ENCODE data around the gene TRPC5OS.

The TRPC5OS gene

GRCh38 chrX:111861605-111862004 lies 14.4 kb upstream of the TRPC5OS start:
- H3K4me3 ChIP-seq (ENCODE audit: low read length in 2 of 2), result no peak overlapping the region
- H3K9me3 ChIP-seq (ENCODE audit: control insufficient read depth in 2 of 2, low read length in 2 of 2), result no peaks in the 10 kb centered on the region
- H3K36me3 ChIP-seq (ENCODE audit: control insufficient read depth in 2 of 2, insufficient read depth in 2 of 2, low read length in 2 of 2), result no peaks in the 10 kb centered on the region
- no peaks in the 10 kb centered on the region for H3K27me3 ChIP-seq (ENCODE audit: control insufficient read depth in 2 of 2, insufficient read depth in 2 of 2, low read length in 2 of 2)
- no peak overlapping the region for H3K27ac ChIP-seq (ENCODE audit: low read depth in 2 of 2, low read length in 2 of 2)
- no peaks in the 10 kb centered on the region for H3K4me1 ChIP-seq (ENCODE audit: control insufficient read depth in 2 of 2, insufficient read depth in 2 of 2, low read length in 2 of 2)
- H3K9ac ChIP-seq (ENCODE audit: low read depth in 1 of 2, low read length in 2 of 2), result no peak overlapping the region

GRCh38 chrX:111867236-111867635 lies 8.7 kb upstream of the TRPC5OS start:
- H3K27ac ChIP-seq (ENCODE audit: low read depth in 2 of 2, low read length in 2 of 2), result no peak overlapping the region
- no peak overlapping the region for H3K4me3 ChIP-seq (ENCODE audit: low read length in 2 of 2)
- H3K9me3 ChIP-seq (ENCODE audit: control insufficient read depth in 2 of 2, low read length in 2 of 2), result no peaks in the 10 kb centered on the region
- H3K27me3 ChIP-seq (ENCODE audit: control insufficient read depth in 2 of 2, insufficient read depth in 2 of 2, low read length in 2 of 2), result peaks cover 0 to 5% of the 10 kb centered on the region in 2 donors
- no peaks in the 10 kb centered on the region for H3K36me3 ChIP-seq (ENCODE audit: control insufficient read depth in 2 of 2, insufficient read depth in 2 of 2, low read length in 2 of 2)
- H3K9ac ChIP-seq (ENCODE audit: low read depth in 1 of 2, low read length in 2 of 2), result no peak overlapping the region
- no peaks in the 10 kb centered on the region for H3K4me1 ChIP-seq (ENCODE audit: control insufficient read depth in 2 of 2, insufficient read depth in 2 of 2, low read length in 2 of 2)

GRCh38 chrX:111868726-111869638 lies 7.0 kb upstream of the TRPC5OS start:
- Histone ChIP-seq H3K27ac (ENCODE audit: low read depth in 2 of 2, low read length in 2 of 2) (no peak overlapping the region), H3K4me1 (ENCODE audit: control insufficient read depth in 2 of 2, insufficient read depth in 2 of 2, low read length in 2 of 2) (no peaks in the 10 kb centered on the region), H3K27me3 (ENCODE audit: control insufficient read depth in 2 of 2, insufficient read depth in 2 of 2, low read length in 2 of 2) (peaks cover 0 to 5% of the 10 kb centered on the region in 2 donors), H3K4me3 (ENCODE audit: low read length in 2 of 2) (no peak overlapping the region), H3K36me3 (ENCODE audit: control insufficient read depth in 2 of 2, insufficient read depth in 2 of 2, low read length in 2 of 2) (no peaks in the 10 kb centered on the region), H3K9ac (ENCODE audit: low read depth in 1 of 2, low read length in 2 of 2) (no peak overlapping the region), H3K9me3 (ENCODE audit: control insufficient read depth in 2 of 2, low read length in 2 of 2) (no peaks in the 10 kb centered on the region)

GRCh38 chrX:111869639-111870034 lies 6.3 kb upstream of the TRPC5OS start:
- Histone ChIP-seq H3K9me3 (ENCODE audit: control insufficient read depth in 2 of 2, low read length in 2 of 2) (no peaks in the 10 kb centered on the region), H3K27ac (ENCODE audit: low read depth in 2 of 2, low read length in 2 of 2) (no peak overlapping the region), H3K36me3 (ENCODE audit: control insufficient read depth in 2 of 2, insufficient read depth in 2 of 2, low read length in 2 of 2) (no peaks in the 10 kb centered on the region), H3K4me3 (ENCODE audit: low read length in 2 of 2) (no peak overlapping the region), H3K4me1 (ENCODE audit: control insufficient read depth in 2 of 2, insufficient read depth in 2 of 2, low read length in 2 of 2) (no peaks in the 10 kb centered on the region), H3K27me3 (ENCODE audit: control insufficient read depth in 2 of 2, insufficient read depth in 2 of 2, low read length in 2 of 2) (peaks cover 0 to 5% of the 10 kb centered on the region in 2 donors), H3K9ac (ENCODE audit: low read depth in 1 of 2, low read length in 2 of 2) (no peak overlapping the region)

- no peak overlapping the region for H3K4me3 ChIP-seq (ENCODE audit: low read length in 2 of 2)
Measured at GRCh38 chrX:111874241-111874640, 1.7 kb upstream of the TRPC5OS start.

GRCh38 chrX:111876646-111877045 lies 665 bp downstream of the TRPC5OS start:
- no peaks in the 10 kb centered on the region for H3K27me3 ChIP-seq (ENCODE audit: control insufficient read depth in 2 of 2, insufficient read depth in 2 of 2, low read length in 2 of 2)
- no peak overlapping the region for H3K4me3 ChIP-seq (ENCODE audit: low read length in 2 of 2)
- no peaks in the 10 kb centered on the region for H3K4me1 ChIP-seq (ENCODE audit: control insufficient read depth in 2 of 2, insufficient read depth in 2 of 2, low read length in 2 of 2)
- no peaks in the 10 kb centered on the region for H3K9me3 ChIP-seq (ENCODE audit: control insufficient read depth in 2 of 2, low read length in 2 of 2)
- no peaks in the 10 kb centered on the region for H3K36me3 ChIP-seq (ENCODE audit: control insufficient read depth in 2 of 2, insufficient read depth in 2 of 2, low read length in 2 of 2)
- no peak overlapping the region for H3K27ac ChIP-seq (ENCODE audit: low read depth in 2 of 2, low read length in 2 of 2)
- H3K9ac ChIP-seq (ENCODE audit: low read depth in 1 of 2, low read length in 2 of 2), result no peak overlapping the region

More at GRCh38 chrX:111874241-111874640, 1.7 kb upstream of the TRPC5OS start:
- Histone ChIP-seq H3K27ac (ENCODE audit: low read depth in 2 of 2, low read length in 2 of 2) (no peak overlapping the region), H3K36me3 (ENCODE audit: control insufficient read depth in 2 of 2, insufficient read depth in 2 of 2, low read length in 2 of 2) (no peaks in the 10 kb centered on the region), H3K27me3 (ENCODE audit: control insufficient read depth in 2 of 2, insufficient read depth in 2 of 2, low read length in 2 of 2) (no peaks in the 10 kb centered on the region), H3K9me3 (ENCODE audit: control insufficient read depth in 2 of 2, low read length in 2 of 2) (no peaks in the 10 kb centered on the region), H3K9ac (ENCODE audit: low read depth in 1 of 2, low read length in 2 of 2) (no peak overlapping the region), H3K4me1 (ENCODE audit: control insufficient read depth in 2 of 2, insufficient read depth in 2 of 2, low read length in 2 of 2) (no peaks in the 10 kb centered on the region)

GRCh38 chrX:111877681-111878080 lies 1.7 kb downstream of the TRPC5OS start:
- no peaks in the 10 kb centered on the region for H3K36me3 ChIP-seq (ENCODE audit: control insufficient read depth in 2 of 2, insufficient read depth in 2 of 2, low read length in 2 of 2)
- H3K4me1 ChIP-seq (ENCODE audit: control insufficient read depth in 2 of 2, insufficient read depth in 2 of 2, low read length in 2 of 2), result no peaks in the 10 kb centered on the region
- no peak overlapping the region for H3K4me3 ChIP-seq (ENCODE audit: low read length in 2 of 2)
- H3K27ac ChIP-seq (ENCODE audit: low read depth in 2 of 2, low read length in 2 of 2), result no peak overlapping the region
- H3K9ac ChIP-seq (ENCODE audit: low read depth in 1 of 2, low read length in 2 of 2), result no peak overlapping the region
- no peaks in the 10 kb centered on the region for H3K9me3 ChIP-seq (ENCODE audit: control insufficient read depth in 2 of 2, low read length in 2 of 2)
- no peaks in the 10 kb centered on the region for H3K27me3 ChIP-seq (ENCODE audit: control insufficient read depth in 2 of 2, insufficient read depth in 2 of 2, low read length in 2 of 2)

- Histone ChIP-seq H3K9me3 (ENCODE audit: control insufficient read depth in 2 of 2, low read length in 2 of 2) (no peaks in the 10 kb centered on the region), H3K27ac (ENCODE audit: low read depth in 2 of 2, low read length in 2 of 2) (no peak overlapping the region), H3K36me3 (ENCODE audit: control insufficient read depth in 2 of 2, insufficient read depth in 2 of 2, low read length in 2 of 2) (no peaks in the 10 kb centered on the region), H3K27me3 (ENCODE audit: control insufficient read depth in 2 of 2, insufficient read depth in 2 of 2, low read length in 2 of 2) (no peaks in the 10 kb centered on the region), H3K9ac (ENCODE audit: low read depth in 1 of 2, low read length in 2 of 2) (no peak overlapping the region), H3K4me3 (ENCODE audit: low read length in 2 of 2) (no peak overlapping the region), H3K4me1 (ENCODE audit: control insufficient read depth in 2 of 2, insufficient read depth in 2 of 2, low read length in 2 of 2) (no peaks in the 10 kb centered on the region)
Measured at GRCh38 chrX:111880735-111881134, 4.8 kb downstream of the TRPC5OS start.

GRCh38 chrX:111881715-111882114 lies 5.7 kb downstream of the TRPC5OS start:
- H3K4me1 ChIP-seq (ENCODE audit: control insufficient read depth in 2 of 2, insufficient read depth in 2 of 2, low read length in 2 of 2), result no peaks in the 10 kb centered on the region
- H3K9me3 ChIP-seq (ENCODE audit: control insufficient read depth in 2 of 2, low read length in 2 of 2), result no peaks in the 10 kb centered on the region
- H3K36me3 ChIP-seq (ENCODE audit: control insufficient read depth in 2 of 2, insufficient read depth in 2 of 2, low read length in 2 of 2), result no peaks in the 10 kb centered on the region
- no peaks in the 10 kb centered on the region for H3K27me3 ChIP-seq (ENCODE audit: control insufficient read depth in 2 of 2, insufficient read depth in 2 of 2, low read length in 2 of 2)
- no peak overlapping the region for H3K4me3 ChIP-seq (ENCODE audit: low read length in 2 of 2)
- H3K27ac ChIP-seq (ENCODE audit: low read depth in 2 of 2, low read length in 2 of 2), result no peak overlapping the region
- H3K9ac ChIP-seq (ENCODE audit: low read depth in 1 of 2, low read length in 2 of 2), result no peak overlapping the region

- Histone ChIP-seq H3K27me3 (ENCODE audit: control insufficient read depth in 2 of 2, insufficient read depth in 2 of 2, low read length in 2 of 2) (no peaks in the 10 kb centered on the region), H3K9ac (ENCODE audit: low read depth in 1 of 2, low read length in 2 of 2) (no peak overlapping the region), H3K27ac (ENCODE audit: low read depth in 2 of 2, low read length in 2 of 2) (no peak overlapping the region), H3K4me3 (ENCODE audit: low read length in 2 of 2) (no peak overlapping the region), H3K36me3 (ENCODE audit: control insufficient read depth in 2 of 2, insufficient read depth in 2 of 2, low read length in 2 of 2) (no peaks in the 10 kb centered on the region), H3K4me1 (ENCODE audit: control insufficient read depth in 2 of 2, insufficient read depth in 2 of 2, low read length in 2 of 2) (no peaks in the 10 kb centered on the region), H3K9me3 (ENCODE audit: control insufficient read depth in 2 of 2, low read length in 2 of 2) (no peaks in the 10 kb centered on the region)
Measured at GRCh38 chrX:111886678-111887077, 10.7 kb downstream of the TRPC5OS start.
